Fibroblast of skin of back (primary cell): ENCODE data around the gene KHDC4.
"Not testable (repeated sequence)": the region's sequence is repeated elsewhere in the genome, so short reads cannot be mapped to it uniquely, and the experiment has no call there.

Experiments used
- DNase-seq: peaks from one replicate; pipeline ENCODE4 v3.0.0-alpha.2; 2013

KHDC4 gene

GRCh38 chr1:155900161-155900560, 34.1 kb downstream of the KHDC4 start:
- no peak for DNase-seq

- DNase-seq = no peak
These were observed 34.5 kb downstream of the KHDC4 start for GRCh38 chr1:155899683-155900082.

- DNase-seq = no peak
These were observed 35.3 kb downstream of the KHDC4 start for GRCh38 chr1:155898888-155899287.

GRCh38 chr1:155897746-155898145, 36.5 kb downstream of the KHDC4 start:
- no peak for DNase-seq

GRCh38 chr1:155896476-155896875, 37.7 kb downstream of the KHDC4 start:
- DNase-seq = not testable (repeated sequence)

GRCh38 chr1:155895617-155896016, 38.6 kb downstream of the KHDC4 start:
- not testable (repeated sequence) for DNase-seq

GRCh38 chr1:155893389-155894142, 40.6 kb downstream of the KHDC4 start:
- DNase-seq = peak; percentile 96

- peak; percentile 87 for DNase-seq
These were observed 41.4 kb downstream of the KHDC4 start for GRCh38 chr1:155892796-155893195.

- DNase-seq = no peak
These were observed 44.0 kb downstream of the KHDC4 start for GRCh38 chr1:155890251-155890650.

GRCh38 chr1:155889566-155889965, 44.6 kb downstream of the KHDC4 start:
- peak; percentile 83 for DNase-seq

GRCh38 chr1:155888481-155888880, 45.7 kb downstream of the KHDC4 start:
- peak; percentile 72 for DNase-seq

- no peak for DNase-seq
These were observed 49.2 kb downstream of the KHDC4 start for GRCh38 chr1:155884982-155885381.

- peak; percentile 51 for DNase-seq
These were observed 49.9 kb downstream of the KHDC4 start for GRCh38 chr1:155884031-155884960.

GRCh38 chr1:155882766-155883165, 51.4 kb downstream of the KHDC4 start:
- DNase-seq = peak; percentile 35

GRCh38 chr1:155882235-155882634, 52.0 kb downstream of the KHDC4 start:
- no peak for DNase-seq

GRCh38 chr1:155880950-155881349, 53.3 kb downstream of the KHDC4 start:
- no peak for DNase-seq

GRCh38 chr1:155880251-155880650, 54.0 kb downstream of the KHDC4 start:
- no peak for DNase-seq

GRCh38 chr1:155877945-155878344, 56.3 kb downstream of the KHDC4 start:
- DNase-seq = no peak

GRCh38 chr1:155873860-155874259, 60.4 kb downstream of the KHDC4 start:
- DNase-seq = no peak

- no peak for DNase-seq
These were observed 61.7 kb downstream of the KHDC4 start for GRCh38 chr1:155872527-155872926.

GRCh38 chr1:155871390-155871789, 62.8 kb downstream of the KHDC4 start:
- no peak for DNase-seq

GRCh38 chr1:155867766-155868165, 66.4 kb downstream of the KHDC4 start:
- DNase-seq = no peak

- DNase-seq = peak; percentile 59
These were observed 69.8 kb downstream of the KHDC4 start for GRCh38 chr1:155864393-155864792.
